ENCODE measurements around the gene NFIA.

The NFIA gene

DNA sequence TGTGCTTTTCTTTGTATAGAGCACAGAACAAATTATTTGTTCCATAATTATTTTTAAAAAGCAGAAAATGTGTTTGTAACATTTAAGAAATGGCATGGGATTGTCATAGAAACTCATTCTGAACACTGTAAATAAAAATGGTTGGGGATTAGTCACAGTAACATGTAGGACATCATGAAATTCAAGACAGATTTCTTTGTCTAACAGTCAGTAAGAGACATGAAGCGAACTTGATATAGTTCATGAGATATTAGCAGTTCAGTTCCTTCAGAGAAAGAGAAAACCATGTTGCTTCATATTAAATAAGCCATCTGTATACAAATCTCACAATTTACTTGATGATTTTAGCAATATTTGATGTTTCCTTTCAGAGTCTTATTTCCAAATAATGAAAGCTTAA is 19.7 kb downstream of the NFIA start:
- Histone ChIP-seq H3K4me3 (ENCODE audit: low read depth, low read length) (no peak overlapping the region), H3K27me3 (no peaks in the 10 kb centered on the region), H3K4me1 (no peaks in the 10 kb centered on the region), H3K36me3 (no peaks in the 10 kb centered on the region), H3K9me3 (no peaks in the 10 kb centered on the region)
- TF ChIP-seq, protein P1, sequence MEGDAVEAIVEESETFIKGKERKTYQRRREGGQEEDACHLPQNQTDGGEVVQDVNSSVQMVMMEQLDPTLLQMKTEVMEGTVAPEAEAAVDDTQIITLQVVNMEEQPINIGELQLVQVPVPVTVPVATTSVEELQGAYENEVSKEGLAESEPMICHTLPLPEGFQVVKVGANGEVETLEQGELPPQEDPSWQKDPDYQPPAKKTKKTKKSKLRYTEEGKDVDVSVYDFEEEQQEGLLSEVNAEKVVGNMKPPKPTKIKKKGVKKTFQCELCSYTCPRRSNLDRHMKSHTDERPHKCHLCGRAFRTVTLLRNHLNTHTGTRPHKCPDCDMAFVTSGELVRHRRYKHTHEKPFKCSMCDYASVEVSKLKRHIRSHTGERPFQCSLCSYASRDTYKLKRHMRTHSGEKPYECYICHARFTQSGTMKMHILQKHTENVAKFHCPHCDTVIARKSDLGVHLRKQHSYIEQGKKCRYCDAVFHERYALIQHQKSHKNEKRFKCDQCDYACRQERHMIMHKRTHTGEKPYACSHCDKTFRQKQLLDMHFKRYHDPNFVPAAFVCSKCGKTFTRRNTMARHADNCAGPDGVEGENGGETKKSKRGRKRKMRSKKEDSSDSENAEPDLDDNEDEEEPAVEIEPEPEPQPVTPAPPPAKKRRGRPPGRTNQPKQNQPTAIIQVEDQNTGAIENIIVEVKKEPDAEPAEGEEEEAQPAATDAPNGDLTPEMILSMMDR (IDR thresholded peaks at IDR 0.05; ENCODE audit: low read depth, low read length), result no peak
- no peak for DNase-seq

DNA sequence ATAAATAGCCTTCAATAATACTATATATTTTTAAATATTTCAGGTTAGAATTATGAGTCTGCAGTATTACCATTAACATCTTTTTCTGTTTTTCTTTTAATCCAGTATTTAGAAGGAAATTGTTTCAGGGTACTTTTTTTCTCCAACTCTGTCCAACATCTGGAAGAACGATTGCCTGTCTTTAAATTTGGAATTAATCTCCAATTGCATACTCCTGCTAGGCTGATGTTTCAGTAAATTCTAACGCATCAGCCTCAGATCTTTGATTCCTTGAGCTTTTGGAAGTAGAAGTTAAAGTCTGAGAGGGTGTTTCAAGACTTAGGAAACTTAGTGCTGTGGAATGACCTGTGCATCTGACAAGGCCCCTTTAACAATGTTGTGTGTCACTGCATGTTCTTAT is 20.3 kb downstream of the NFIA start:
- no peaks in the 10 kb centered on the region for H3K27me3 ChIP-seq
- DNase-seq, result no peak
- no peaks in the 10 kb centered on the region for H3K36me3 ChIP-seq
- no peak overlapping the region for H3K4me3 ChIP-seq (ENCODE audit: low read depth, low read length)
- TF ChIP-seq, protein P1 (IDR thresholded peaks at IDR 0.05; ENCODE audit: low read depth, low read length), result no peak
- no peaks in the 10 kb centered on the region for H3K4me1 ChIP-seq
- H3K9me3 ChIP-seq, result no peaks in the 10 kb centered on the region

DNA sequence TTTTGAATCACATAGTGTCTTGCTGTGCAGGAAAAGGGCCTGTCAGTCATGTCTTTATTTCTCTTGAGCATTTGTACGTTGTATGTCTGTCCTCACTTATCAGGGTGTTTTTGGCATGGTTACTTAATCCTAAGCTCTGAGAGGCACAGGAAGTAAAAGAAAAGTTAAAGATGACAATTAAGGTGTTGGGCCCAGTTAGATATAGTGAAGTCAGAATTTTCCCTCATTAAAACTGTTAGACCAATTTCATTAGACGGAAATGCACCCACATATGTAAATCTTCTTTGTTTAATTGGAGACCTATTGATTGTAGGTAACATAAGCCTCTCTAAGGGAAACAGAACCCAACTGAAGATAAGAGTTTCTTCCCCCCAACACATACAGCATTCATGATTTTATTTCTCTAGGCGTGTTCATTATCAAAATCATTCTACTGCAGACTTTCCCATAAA is 21.9 kb downstream of the NFIA start:
- no peaks in the 10 kb centered on the region for H3K27me3 ChIP-seq
- no peaks in the 10 kb centered on the region for H3K9me3 ChIP-seq
- DNase-seq, result no peak
- TF ChIP-seq, protein P1 (IDR thresholded peaks at IDR 0.05; ENCODE audit: low read depth, low read length), result no peak
- H3K36me3 ChIP-seq, result no peaks in the 10 kb centered on the region
- H3K4me3 ChIP-seq (ENCODE audit: low read depth, low read length), result no peak overlapping the region
- H3K4me1 ChIP-seq, result no peaks in the 10 kb centered on the region

DNA sequence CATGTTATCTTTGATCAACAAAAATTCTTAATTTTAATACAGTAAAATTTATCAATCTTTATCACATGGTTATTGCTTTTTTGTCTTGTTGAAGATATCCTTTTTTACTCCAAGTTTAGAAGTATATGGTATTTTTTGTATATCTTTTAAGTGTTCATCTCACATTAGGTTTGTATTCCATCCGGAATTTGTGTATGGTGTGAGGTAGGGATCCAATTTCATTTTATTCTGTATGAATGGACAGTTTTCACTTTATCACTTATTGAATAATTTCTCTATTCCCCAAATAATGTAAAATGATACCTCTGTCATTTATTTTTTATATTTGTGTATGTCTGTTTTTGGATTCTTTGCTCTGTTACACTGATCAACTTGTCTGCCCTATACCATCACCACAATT is 25.3 kb downstream of the NFIA start:
- TF ChIP-seq, protein P1 (IDR thresholded peaks at IDR 0.05; ENCODE audit: low read depth, low read length), result no peak
- H3K9me3 ChIP-seq, result no peaks in the 10 kb centered on the region
- H3K4me1 ChIP-seq, result no peaks in the 10 kb centered on the region
- H3K27me3 ChIP-seq, result no peaks in the 10 kb centered on the region
- H3K4me3 ChIP-seq (ENCODE audit: low read depth, low read length), result no peak overlapping the region
- no peaks in the 10 kb centered on the region for H3K36me3 ChIP-seq
- DNase-seq, result no peak

DNA sequence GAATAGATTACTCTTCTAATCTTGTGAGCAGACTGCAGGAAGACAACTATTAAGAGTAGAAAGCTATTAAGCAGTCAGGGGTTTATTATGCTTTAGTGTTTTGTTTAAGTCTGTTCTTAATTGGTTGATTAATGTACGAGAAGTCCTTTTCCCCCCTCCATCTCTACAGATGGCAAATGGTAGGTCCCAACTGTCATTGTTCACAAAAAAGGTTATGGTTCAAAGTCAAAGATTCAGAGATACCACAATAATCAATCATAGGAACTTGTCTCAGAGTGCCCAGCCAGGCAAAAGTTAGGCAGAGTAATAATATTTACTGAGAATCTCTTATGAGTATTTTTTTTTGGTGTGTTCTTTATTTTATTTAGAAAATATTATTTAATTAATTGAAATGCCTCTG is 26.8 kb downstream of the NFIA start:
- no peak for DNase-seq
- no peaks in the 10 kb centered on the region for H3K36me3 ChIP-seq
- H3K4me1 ChIP-seq, result no peaks in the 10 kb centered on the region
- no peaks in the 10 kb centered on the region for H3K9me3 ChIP-seq
- H3K27me3 ChIP-seq, result no peaks in the 10 kb centered on the region
- TF ChIP-seq, protein P1 (IDR thresholded peaks at IDR 0.05; ENCODE audit: low read depth, low read length), result no peak
- no peak overlapping the region for H3K4me3 ChIP-seq (ENCODE audit: low read depth, low read length)

DNA sequence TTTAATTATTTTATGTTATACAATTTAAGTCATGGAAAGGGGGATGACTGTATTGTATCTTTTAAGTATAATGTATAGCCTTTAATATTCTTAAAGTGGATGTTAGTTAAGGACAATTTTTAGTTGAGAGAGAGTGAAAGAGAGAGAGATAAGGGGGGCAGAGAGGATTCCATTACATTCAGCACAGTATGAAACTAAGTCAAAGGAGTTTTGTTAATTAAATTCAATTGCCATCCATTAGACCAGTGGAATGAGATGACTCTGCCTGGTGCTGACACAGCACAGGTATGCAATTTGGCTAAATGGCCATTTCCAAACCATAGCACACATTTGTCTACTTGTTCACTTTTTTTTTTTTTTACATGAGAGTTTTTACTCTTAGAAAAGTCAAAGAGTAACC is 27.5 kb downstream of the NFIA start:
- DNase-seq, result no peak
- H3K36me3 ChIP-seq, result no peaks in the 10 kb centered on the region
- H3K9me3 ChIP-seq, result no peaks in the 10 kb centered on the region
- no peaks in the 10 kb centered on the region for H3K4me1 ChIP-seq
- TF ChIP-seq, protein P1 (IDR thresholded peaks at IDR 0.05; ENCODE audit: low read depth, low read length), result no peak
- no peaks in the 10 kb centered on the region for H3K27me3 ChIP-seq
- no peak overlapping the region for H3K4me3 ChIP-seq (ENCODE audit: low read depth, low read length)
